Transverse colon (tissue), 4 donors: ENCODE measurements around the gene SYT1. TPM values are rescaled to one million over a fixed set of nuclear protein-coding genes. Genes with fewer than 3 reads are reported as not detected.

Experiments
- DNase-seq: peaks from one replicate; pipeline ENCODE4 v3.0.0-alpha.2; 2019
- H3K27ac ChIP-seq, 4 donors: fragments of 200-600 bp; sonication (generic); 2 replicates each; pipeline ENCODE4 v1.5.1; 2016 to 2018; ENCODE audit warnings: inconsistent platforms in 4 of 4
- H3K27me3 ChIP-seq: fragments of 200-600 bp; sonication (generic); 2 replicates; pipeline ENCODE4 v1.5.1; 2017; ENCODE audit warnings: inconsistent platforms
- H3K36me3 ChIP-seq, 4 donors: fragments of 200-600 bp; sonication (generic); 2 replicates each; pipeline ENCODE4 v1.5.1; 2017 to 2019; ENCODE audit warnings: inconsistent platforms in 4 of 4
- H3K4me1 ChIP-seq, 4 donors: fragments of 200-600 bp; sonication (generic); 2 replicates each; pipeline ENCODE4 v1.5.1; 2017 to 2020; ENCODE audit warnings: inconsistent platforms in 4 of 4
- H3K4me3 ChIP-seq, 4 donors: fragments of 200-600 bp; sonication (generic); 1 replicate in 1 of 4; 2 replicates in 3 of 4; pipeline versions ENCODE4 v1.5.1 to v1.6.1; 2017 to 2019; ENCODE audit warnings: inconsistent platforms in 4 of 4
- H3K9me3 ChIP-seq, 2 donors: fragments of 200-600 bp; sonication (generic); 2 replicates each; pipeline ENCODE4 v1.5.1; 2017 to 2019; ENCODE audit warnings: inconsistent platforms in 2 of 2
- EP300 ChIP-seq: sonication (generic); formaldehyde crosslinking; IDR thresholded peaks from one replicate; pipeline ENCODE4 v1.6.1; 2017; ENCODE audit warnings: antibody characterized with exemption, low read depth
- POLR2A ChIP-seq: fragments of 450-650 bp; IDR thresholded peaks from one replicate; pipeline ENCODE4 v1.6.1; 2016; ENCODE audit warnings: antibody characterized with exemption, mild to moderate bottlenecking, moderate library complexity
- POLR2AphosphoS5 ChIP-seq, 3 donors: sonication (generic); formaldehyde crosslinking; IDR thresholded peaks; one replicate each; pipeline ENCODE4 v1.6.1; 2016; ENCODE audit warnings: antibody characterized with exemption in 3 of 3
- WGBS, 2 donors: methylation state at CpG; one replicate each; pipeline ENCODE4 v1.1.5; 2018; ENCODE audit warnings: low coverage in 1 of 2; 5-methylcytosine and 5-hydroxymethylcytosine counted together
- in situ Hi-C, 4 donors: fragments of 200-750 bp; cut with MboI; loops; one replicate each; pipeline versions ENCODE4 v1.15.0 to v1.15.1; 2017; ENCODE audit warnings: low sequenced_read_pairs in 3 of 4, low pct_ligation_motif_present in 1 of 4, low pct_unique_long_range_greater_than_20kb in 1 of 4
- intact Hi-C: fragments of 100-400 bp; cut with DNase I; formaldehyde crosslinking; loops from one replicate; pipeline ENCODE4 v1.15.1; 2023; ENCODE audit warnings: low total_unique reads
- total RNA-seq, 4 donors: library from RNA; depleted of rRNA; stranded (reverse); fragments of >200 nt; gene quantifications; one replicate each; pipeline ENCODE4 v1.1.0, GENCODE V29; 2016
- TF ChIP-seq, protein P1 (sequence below), 5 experiments: fragments of 200-600 bp in 3 of 5; fragments of 450-650 bp in 2 of 5; sonication (generic) in 3 of 5; IDR thresholded peaks; 1 replicate in 2 of 5; 2 replicates in 3 of 5; pipeline ENCODE4 v1.5.1; 2016 to 2017; ENCODE audit warnings: antibody characterized with exemption in 5 of 5, inconsistent platforms in 3 of 5, mild to moderate bottlenecking in 2 of 5, moderate library complexity in 1 of 5

SYT1 gene
- total RNA-seq, 4 donors from 2014 or later, result 0.60 to 4.9 (median 2.1) TPM

DNA sequence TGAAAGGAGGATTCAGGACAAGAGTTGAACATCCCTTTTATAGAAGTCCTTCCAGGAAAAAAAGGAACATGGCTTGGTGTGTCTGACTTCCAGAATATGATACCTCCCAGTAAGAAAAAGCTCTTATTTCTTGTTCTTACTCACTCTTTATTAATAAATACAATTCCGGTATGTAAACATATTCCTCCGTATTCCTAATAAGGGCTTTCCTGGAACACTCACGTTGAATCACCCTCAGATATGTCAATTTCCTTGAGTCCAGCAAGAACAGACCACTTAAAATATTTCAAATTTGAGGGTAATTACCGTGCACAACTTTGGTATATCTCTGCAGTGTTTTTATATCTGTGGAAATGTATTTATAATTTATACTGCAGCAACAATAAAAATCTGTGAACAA, 385.6 kb downstream of the SYT1 start:
- in situ Hi-C loops, result no loop called here

DNA sequence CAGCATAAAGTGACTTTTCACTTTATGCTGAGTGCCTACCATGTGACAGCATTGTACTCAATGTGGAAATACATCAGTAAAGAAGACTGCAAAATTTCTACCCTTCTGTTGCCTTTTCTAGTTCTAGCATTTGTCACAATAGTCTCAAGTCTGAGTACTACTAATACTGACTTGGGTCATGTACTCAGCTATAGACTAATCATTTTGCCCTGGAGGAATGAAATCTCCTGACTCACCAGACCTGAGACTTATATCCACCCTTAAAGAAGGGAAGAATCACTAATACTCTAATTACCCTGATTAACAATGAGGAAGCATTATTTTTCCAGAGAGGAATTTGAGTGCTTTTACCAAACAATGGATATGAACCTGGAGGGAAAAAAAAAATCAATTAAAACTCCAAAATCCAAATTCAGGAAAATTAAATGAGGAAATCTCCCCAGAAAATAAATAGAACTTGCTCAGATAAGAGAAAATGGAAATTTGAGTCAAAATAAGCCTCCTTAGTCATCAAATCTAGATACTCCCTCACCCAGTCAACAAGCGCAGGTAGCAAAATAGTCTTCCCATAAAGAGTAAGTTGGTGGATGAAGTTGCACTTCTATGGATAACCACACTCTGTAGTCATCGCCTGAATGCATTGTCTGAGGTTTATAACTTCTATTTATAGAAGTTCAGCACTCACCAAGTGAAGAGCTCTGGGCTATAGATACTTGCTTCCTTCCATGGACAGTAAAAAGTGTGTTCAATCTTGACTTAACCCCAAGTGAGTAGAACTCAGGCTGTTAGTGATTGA, 386.6 kb downstream of the SYT1 start:
- WGBS, 2 donors, result 74 to 86% methylated on average over 2 of the region's 2 CpGs
- Histone ChIP-seq H3K4me3 (no peak overlapping the region), H3K36me3 (no peaks in the 10 kb centered on the region), H3K27me3 (no peaks in the 10 kb centered on the region), H3K27ac (no peak overlapping the region), H3K4me1 (no peaks in the 10 kb centered on the region), H3K9me3 (no peaks in the 10 kb centered on the region)
- TF ChIP-seq POLR2A, result no peak
- TF ChIP-seq POLR2AphosphoS5 (IDR thresholded peaks at IDR 0.05), result no peak
- TF ChIP-seq, protein P1, sequence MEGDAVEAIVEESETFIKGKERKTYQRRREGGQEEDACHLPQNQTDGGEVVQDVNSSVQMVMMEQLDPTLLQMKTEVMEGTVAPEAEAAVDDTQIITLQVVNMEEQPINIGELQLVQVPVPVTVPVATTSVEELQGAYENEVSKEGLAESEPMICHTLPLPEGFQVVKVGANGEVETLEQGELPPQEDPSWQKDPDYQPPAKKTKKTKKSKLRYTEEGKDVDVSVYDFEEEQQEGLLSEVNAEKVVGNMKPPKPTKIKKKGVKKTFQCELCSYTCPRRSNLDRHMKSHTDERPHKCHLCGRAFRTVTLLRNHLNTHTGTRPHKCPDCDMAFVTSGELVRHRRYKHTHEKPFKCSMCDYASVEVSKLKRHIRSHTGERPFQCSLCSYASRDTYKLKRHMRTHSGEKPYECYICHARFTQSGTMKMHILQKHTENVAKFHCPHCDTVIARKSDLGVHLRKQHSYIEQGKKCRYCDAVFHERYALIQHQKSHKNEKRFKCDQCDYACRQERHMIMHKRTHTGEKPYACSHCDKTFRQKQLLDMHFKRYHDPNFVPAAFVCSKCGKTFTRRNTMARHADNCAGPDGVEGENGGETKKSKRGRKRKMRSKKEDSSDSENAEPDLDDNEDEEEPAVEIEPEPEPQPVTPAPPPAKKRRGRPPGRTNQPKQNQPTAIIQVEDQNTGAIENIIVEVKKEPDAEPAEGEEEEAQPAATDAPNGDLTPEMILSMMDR (IDR thresholded peaks at IDR 0.05), result no peak
- TF ChIP-seq EP300, result no peak
- no peak for DNase-seq
- intact Hi-C loops, result no loop called here
- in situ Hi-C loops, result no loop called here

More for the DNA sequence above, 385.6 kb downstream of the SYT1 start:
- intact Hi-C loops, result no loop called here
- Histone ChIP-seq H3K27me3 (no peaks in the 10 kb centered on the region), H3K4me3 (no peak overlapping the region), H3K27ac (no peak overlapping the region), H3K36me3 (no peaks in the 10 kb centered on the region), H3K9me3 (no peaks in the 10 kb centered on the region), H3K4me1 (no peaks in the 10 kb centered on the region)
- 73 to 86% methylated on average over 4 of the region's 4 CpGs for WGBS, 2 donors
- no peak for TF ChIP-seq POLR2AphosphoS5 (IDR thresholded peaks at IDR 0.05)
- no peak for TF ChIP-seq EP300
- TF ChIP-seq, protein P1 (IDR thresholded peaks at IDR 0.05), result no peak
- TF ChIP-seq POLR2A, result no peak
- no peak for DNase-seq

DNA sequence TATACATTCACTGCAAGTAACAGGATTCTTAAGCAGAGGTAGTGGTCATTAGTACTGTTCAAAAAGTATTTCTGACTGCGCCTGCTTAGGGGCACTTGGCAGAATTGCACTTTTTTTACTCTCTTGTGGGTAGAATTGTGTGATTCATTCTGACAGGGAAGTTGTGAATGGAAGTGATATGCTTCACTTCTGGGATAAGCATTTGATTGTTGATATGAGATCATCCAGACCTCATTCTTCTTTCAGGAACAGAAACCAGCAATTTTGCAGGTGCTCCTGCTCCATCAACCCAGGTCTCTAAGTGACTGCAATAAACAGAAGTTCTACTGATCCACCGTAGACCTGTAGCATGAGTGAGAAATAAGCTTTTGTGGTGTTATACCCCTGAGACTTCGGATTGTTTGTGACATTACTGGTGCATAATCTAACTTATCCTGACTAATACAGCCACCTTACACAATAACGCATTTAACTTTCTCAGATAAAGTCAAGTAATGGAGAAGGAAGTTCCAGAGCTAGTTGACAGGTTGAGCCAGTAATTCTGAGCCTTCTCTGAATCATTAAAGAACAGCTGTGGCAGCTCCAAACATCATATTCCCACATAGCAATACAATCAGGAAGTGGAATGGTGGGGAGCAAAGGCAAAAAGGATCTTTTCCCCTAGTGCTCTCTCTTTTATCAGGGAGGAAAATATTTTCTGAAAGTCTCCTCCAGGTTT, 387.9 kb downstream of the SYT1 start:
- H3K27me3 ChIP-seq, result no peaks in the 10 kb centered on the region
- DNase-seq, result no peak
- H3K4me1 ChIP-seq, result no peaks in the 10 kb centered on the region
- H3K9me3 ChIP-seq, result no peaks in the 10 kb centered on the region
- intact Hi-C loops (no loop called here), in situ Hi-C loops (no loop called here)
- no peak overlapping the region for H3K4me3 ChIP-seq
- WGBS, 2 donors, result 69 to 78% methylated on average over 4 of the region's 4 CpGs
- no peaks in the 10 kb centered on the region for H3K36me3 ChIP-seq
- TF ChIP-seq POLR2A (no peak), EP300 (no peak), POLR2AphosphoS5 (IDR thresholded peaks at IDR 0.05) (no peak)
- TF ChIP-seq, protein P1 (IDR thresholded peaks at IDR 0.05), result no peak
- no peak overlapping the region for H3K27ac ChIP-seq

DNA sequence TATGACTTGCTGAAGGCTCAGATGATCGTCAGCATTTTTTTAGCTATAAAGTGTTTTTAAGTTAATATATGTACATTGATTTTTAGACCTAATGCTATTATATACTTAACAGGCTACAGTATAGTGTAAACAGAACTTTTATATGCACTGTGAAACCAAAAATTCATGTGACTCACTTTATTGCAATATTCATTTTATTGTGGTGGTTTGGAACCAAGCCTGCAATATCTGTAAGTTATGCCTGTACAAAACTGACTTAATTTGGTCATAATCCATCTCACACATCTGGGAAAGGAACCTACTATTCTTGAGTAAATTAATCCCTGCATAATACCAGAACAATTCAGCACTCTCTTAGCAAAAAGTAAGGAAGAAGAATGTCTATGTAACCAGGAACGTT, 390.7 kb downstream of the SYT1 start:
- TF ChIP-seq POLR2A, result no peak
- no peak for TF ChIP-seq EP300
- no peak for TF ChIP-seq POLR2AphosphoS5 (IDR thresholded peaks at IDR 0.05)
- TF ChIP-seq, protein P1 (IDR thresholded peaks at IDR 0.05), result no peak
- Histone ChIP-seq H3K4me3 (no peak overlapping the region), H3K36me3 (no peaks in the 10 kb centered on the region), H3K9me3 (no peaks in the 10 kb centered on the region), H3K27me3 (no peaks in the 10 kb centered on the region), H3K4me1 (no peaks in the 10 kb centered on the region), H3K27ac (no peak overlapping the region)
- DNase-seq, result no peak
- WGBS, 2 donors, result 35 to 56% methylated on average over 2 of the region's 2 CpGs
- in situ Hi-C loops, result no loop called here
- intact Hi-C loops, result no loop called here
